Measurements from ENCODE around the gene KDM3A. TPM values are rescaled to one million over a fixed set of nuclear protein-coding genes. Genes with fewer than 3 reads are reported as not detected.

The KDM3A gene
- total and polyA plus RNA-seq, 9 of the 15 experiments (the other 6 are each of a cell fraction or from before 2014, with no cell fraction given): 7.5 to 95.4 (median 24.8) TPM

DNA sequence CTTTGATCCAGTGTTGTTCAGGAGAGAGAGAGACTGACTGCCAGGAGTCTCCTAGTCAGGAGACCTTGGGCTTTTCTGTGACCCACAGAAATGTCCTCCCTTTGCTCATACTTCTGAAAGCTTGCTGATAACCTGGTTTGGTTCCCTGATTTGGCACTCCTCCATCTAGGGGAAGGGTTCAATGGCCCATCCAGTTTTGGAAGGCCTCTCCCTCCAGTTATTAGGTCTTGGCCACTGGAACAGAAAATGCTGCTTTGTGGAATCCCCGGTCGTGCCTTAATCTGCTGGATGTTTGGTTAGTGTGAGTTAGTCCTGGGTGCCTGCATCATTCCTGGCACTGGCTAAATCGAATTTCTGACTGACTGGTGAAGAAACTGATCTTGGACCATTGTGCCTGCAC is 35.7 kb downstream of the KDM3A start (continued):
- TF ChIP-seq RBM25 (IDR thresholded peaks at IDR 0.05; ENCODE audit: low read depth, low read length, severe bottlenecking) (no peak), DPF2 (IDR thresholded peaks at IDR 0.05) (no peak), TCFL5 (CRISPR knock-in tag; conservative IDR thresholded peaks at IDR 0.05) (no peak), DACH1 (IDR thresholded peaks at IDR 0.05; ENCODE audit: partially characterized antibody) (no peak)
- TF ChIP-seq, protein P1, sequence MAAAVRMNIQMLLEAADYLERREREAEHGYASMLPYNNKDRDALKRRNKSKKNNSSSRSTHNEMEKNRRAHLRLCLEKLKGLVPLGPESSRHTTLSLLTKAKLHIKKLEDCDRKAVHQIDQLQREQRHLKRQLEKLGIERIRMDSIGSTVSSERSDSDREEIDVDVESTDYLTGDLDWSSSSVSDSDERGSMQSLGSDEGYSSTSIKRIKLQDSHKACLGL (CRISPR knock-in tag; IDR thresholded peaks at IDR 0.05; ENCODE audit: borderline replicate concordance, poor library complexity, severe bottlenecking): no peak
- TF ChIP-seq, protein P2, sequence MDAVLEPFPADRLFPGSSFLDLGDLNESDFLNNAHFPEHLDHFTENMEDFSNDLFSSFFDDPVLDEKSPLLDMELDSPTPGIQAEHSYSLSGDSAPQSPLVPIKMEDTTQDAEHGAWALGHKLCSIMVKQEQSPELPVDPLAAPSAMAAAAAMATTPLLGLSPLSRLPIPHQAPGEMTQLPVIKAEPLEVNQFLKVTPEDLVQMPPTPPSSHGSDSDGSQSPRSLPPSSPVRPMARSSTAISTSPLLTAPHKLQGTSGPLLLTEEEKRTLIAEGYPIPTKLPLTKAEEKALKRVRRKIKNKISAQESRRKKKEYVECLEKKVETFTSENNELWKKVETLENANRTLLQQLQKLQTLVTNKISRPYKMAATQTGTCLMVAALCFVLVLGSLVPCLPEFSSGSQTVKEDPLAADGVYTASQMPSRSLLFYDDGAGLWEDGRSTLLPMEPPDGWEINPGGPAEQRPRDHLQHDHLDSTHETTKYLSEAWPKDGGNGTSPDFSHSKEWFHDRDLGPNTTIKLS (IDR thresholded peaks at IDR 0.05; ENCODE audit: borderline replicate concordance, low read depth): no peak

DNA sequence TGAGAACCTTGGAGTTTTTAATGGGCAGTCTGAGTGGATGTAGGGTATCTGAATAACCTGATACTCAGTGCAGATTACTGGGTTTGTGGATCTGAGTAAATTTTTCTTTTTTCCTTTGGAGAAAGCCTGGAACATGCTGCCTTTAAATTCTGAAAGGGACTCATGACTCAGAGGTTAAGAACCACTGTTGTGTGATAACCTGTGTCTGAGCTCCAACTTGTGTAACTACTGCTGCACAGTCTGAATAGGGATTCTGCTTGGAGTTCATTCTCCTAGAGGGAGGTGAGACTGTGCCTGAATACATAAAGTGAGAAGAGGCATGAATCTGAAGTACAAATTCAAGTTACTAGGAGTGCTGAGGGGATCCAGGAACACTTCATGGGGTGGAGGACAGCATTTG is 36.2 kb downstream of the KDM3A start:
- in situ Hi-C loops (cut with MboI): no loop called here
- no peak overlapping the region for H2AFZ ChIP-seq (ENCODE audit: low read depth, low read length)
- intact Hi-C loops (cut with micrococcal nuclease): no loop called here
- H3K4me3 ChIP-seq: no peak overlapping the region
- no peaks in the 10 kb centered on the region for H3K27me3 ChIP-seq (ENCODE audit: control insufficient read depth in 2 of 2, insufficient read depth in 2 of 2, low read length in 2 of 2)
- H3K36me3 ChIP-seq (ENCODE audit: control insufficient read depth, insufficient read depth, low read length): peaks cover 94% of the 10 kb centered on the region
- H3K9me3 ChIP-seq (replicated peaks; ENCODE audit: control insufficient read depth, insufficient read depth, low read depth, low read length): no peaks in the 10 kb centered on the region
- ATAC-seq (no peak), DNase-seq (ENCODE audit: extremely low read depth in 1 of 4, low spot score in 3 of 4) (no peak), FAIRE-seq (peak; percentile 55)
- H3K79me2 ChIP-seq (ENCODE audit: control insufficient read depth, insufficient read depth, low read length): no peaks in the 10 kb centered on the region
- POLR2A ChIA-PET: interaction anchor here (0.6 to 3.0 kb wide), 3 partner anchors 9 to 193 kb away, joined by 3 to 8 read pairs (median 3); no protein-coding TSS in a partner anchor
- H4K20me1 ChIP-seq (replicated peaks; ENCODE audit: control insufficient read depth, insufficient read depth, low read length): peaks cover 4% of the 10 kb centered on the region; the same call in 1 of the 2 replicates
- H3K9me1 ChIP-seq (ENCODE audit: control insufficient read depth, insufficient read depth, low read length): no peaks in the 10 kb centered on the region
- no peak overlapping the region for H3K4me2 ChIP-seq (ENCODE audit: insufficient read depth, low read length)
- CTCF ChIA-PET (ENCODE audit: low intra/inter-chr PET ratio): no interaction called here
- no TSS peak for BruUV-seq (replicated peaks)
- H3K27ac ChIP-seq (ENCODE audit: extremely low read depth, low read depth, low read length): no peak overlapping the region
- H3K4me1 ChIP-seq (replicated peaks in 1 of 2; ENCODE audit: control insufficient read depth in 2 of 2, insufficient read depth in 2 of 2, low read length in 2 of 2): no peaks in the 10 kb centered on the region
- H3K9ac ChIP-seq (ENCODE audit: insufficient read depth in 1 of 2, low read depth in 2 of 2, low read length in 2 of 2): no peak overlapping the region
- TF ChIP-seq, protein P3, sequence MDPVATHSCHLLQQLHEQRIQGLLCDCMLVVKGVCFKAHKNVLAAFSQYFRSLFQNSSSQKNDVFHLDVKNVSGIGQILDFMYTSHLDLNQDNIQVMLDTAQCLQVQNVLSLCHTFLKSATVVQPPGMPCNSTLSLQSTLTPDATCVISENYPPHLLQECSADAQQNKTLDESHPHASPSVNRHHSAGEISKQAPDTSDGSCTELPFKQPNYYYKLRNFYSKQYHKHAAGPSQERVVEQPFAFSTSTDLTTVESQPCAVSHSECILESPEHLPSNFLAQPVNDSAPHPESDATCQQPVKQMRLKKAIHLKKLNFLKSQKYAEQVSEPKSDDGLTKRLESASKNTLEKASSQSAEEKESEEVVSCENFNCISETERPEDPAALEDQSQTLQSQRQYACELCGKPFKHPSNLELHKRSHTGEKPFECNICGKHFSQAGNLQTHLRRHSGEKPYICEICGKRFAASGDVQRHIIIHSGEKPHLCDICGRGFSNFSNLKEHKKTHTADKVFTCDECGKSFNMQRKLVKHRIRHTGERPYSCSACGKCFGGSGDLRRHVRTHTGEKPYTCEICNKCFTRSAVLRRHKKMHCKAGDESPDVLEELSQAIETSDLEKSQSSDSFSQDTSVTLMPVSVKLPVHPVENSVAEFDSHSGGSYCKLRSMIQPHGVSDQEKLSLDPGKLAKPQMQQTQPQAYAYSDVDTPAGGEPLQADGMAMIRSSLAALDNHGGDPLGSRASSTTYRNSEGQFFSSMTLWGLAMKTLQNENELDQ (CRISPR knock-in tag; IDR thresholded peaks at IDR 0.05; ENCODE audit: borderline replicate concordance): no peak
- TF ChIP-seq ATF7 (IDR thresholded peaks at IDR 0.05) (no peak), ZNF445 (CRISPR knock-in tag; IDR thresholded peaks at IDR 0.05; ENCODE audit: low read depth) (no peak)
- TF ChIP-seq, protein P4, sequence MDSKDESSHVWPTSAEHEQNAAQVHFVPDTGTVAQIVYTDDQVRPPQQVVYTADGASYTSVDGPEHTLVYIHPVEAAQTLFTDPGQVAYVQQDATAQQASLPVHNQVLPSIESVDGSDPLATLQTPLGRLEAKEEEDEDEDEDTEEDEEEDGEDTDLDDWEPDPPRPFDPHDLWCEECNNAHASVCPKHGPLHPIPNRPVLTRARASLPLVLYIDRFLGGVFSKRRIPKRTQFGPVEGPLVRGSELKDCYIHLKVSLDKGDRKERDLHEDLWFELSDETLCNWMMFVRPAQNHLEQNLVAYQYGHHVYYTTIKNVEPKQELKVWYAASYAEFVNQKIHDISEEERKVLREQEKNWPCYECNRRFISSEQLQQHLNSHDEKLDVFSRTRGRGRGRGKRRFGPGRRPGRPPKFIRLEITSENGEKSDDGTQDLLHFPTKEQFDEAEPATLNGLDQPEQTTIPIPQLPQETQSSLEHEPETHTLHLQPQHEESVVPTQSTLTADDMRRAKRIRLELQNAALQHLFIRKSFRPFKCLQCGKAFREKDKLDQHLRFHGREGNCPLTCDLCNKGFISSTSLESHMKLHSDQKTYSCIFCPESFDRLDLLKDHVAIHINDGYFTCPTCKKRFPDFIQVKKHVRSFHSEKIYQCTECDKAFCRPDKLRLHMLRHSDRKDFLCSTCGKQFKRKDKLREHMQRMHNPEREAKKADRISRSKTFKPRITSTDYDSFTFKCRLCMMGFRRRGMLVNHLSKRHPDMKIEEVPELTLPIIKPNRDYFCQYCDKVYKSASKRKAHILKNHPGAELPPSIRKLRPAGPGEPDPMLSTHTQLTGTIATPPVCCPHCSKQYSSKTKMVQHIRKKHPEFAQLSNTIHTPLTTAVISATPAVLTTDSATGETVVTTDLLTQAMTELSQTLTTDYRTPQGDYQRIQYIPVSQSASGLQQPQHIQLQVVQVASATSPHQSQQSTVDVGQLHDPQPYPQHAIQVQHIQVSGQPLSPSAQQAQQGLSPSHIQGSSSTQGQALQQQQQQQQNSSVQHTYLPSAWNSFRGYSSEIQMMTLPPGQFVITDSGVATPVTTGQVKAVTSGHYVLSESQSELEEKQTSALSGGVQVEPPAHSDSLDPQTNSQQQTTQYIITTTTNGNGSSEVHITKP (IDR thresholded peaks at IDR 0.05; ENCODE audit: partially characterized antibody): no peak
- TF ChIP-seq, protein P5, sequence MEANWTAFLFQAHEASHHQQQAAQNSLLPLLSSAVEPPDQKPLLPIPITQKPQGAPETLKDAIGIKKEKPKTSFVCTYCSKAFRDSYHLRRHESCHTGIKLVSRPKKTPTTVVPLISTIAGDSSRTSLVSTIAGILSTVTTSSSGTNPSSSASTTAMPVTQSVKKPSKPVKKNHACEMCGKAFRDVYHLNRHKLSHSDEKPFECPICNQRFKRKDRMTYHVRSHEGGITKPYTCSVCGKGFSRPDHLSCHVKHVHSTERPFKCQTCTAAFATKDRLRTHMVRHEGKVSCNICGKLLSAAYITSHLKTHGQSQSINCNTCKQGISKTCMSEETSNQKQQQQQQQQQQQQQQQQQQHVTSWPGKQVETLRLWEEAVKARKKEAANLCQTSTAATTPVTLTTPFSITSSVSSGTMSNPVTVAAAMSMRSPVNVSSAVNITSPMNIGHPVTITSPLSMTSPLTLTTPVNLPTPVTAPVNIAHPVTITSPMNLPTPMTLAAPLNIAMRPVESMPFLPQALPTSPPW (CRISPR knock-in tag; IDR thresholded peaks at IDR 0.05): no peak
